RWPE2 (cell line): ENCODE results near the gene PPP1R37.

Source experiments
- ATAC-seq: fragments of 200-7000 bp; cut with Tn5 transposase; 3 replicates; pipeline ENCODE4 v1.9.1; 2021; ENCODE audit warnings: low read depth
- DNase-seq: peaks from one replicate; pipeline ENCODE4 v3.0.0-alpha.2; 2020; ENCODE audit warnings: low spot score
- H3K27ac ChIP-seq: fragments of 450-650 bp; 2 replicates; pipeline ENCODE4 v1.5.1; 2017; ENCODE audit warnings: mild to moderate bottlenecking; ENCODE audit not compliant: poor library complexity, severe bottlenecking
- H3K27me3 ChIP-seq: fragments of 250-450 bp; sonication (Bioruptor Pico); 2 replicates; pipeline ENCODE4 v1.5.1; 2021; ENCODE audit warnings: mild to moderate bottlenecking, moderate library complexity; ENCODE audit not compliant: insufficient read depth, poor library complexity, severe bottlenecking
- H3K36me3 ChIP-seq: fragments of 250-450 bp; sonication (Bioruptor Pico); 2 replicates; pipeline ENCODE4 v1.5.1; 2020; ENCODE audit warnings: low read depth, mild to moderate bottlenecking, moderate library complexity
- H3K4me1 ChIP-seq: fragments of 250-450 bp; sonication (Bioruptor Pico); 2 replicates; pipeline ENCODE4 v1.5.1; 2021; ENCODE audit warnings: mild to moderate bottlenecking, moderate library complexity; ENCODE audit not compliant: insufficient read depth, poor library complexity, severe bottlenecking
- H3K4me3 ChIP-seq: fragments of 250-450 bp; sonication (Bioruptor Pico); 2 replicates; pipeline ENCODE4 v1.5.1; 2021; ENCODE audit warnings: mild to moderate bottlenecking, moderate library complexity; ENCODE audit not compliant: severe bottlenecking
- H3K9me3 ChIP-seq: fragments of 250-450 bp; sonication (Bioruptor Pico); 2 replicates; pipeline ENCODE4 v1.5.1; 2021; ENCODE audit warnings: mild to moderate bottlenecking, moderate library complexity; ENCODE audit not compliant: severe bottlenecking
- TF ChIP-seq, protein P1 (sequence below): fragments of 450-650 bp; IDR thresholded peaks from one replicate; pipeline ENCODE4 v1.5.1; 2017; ENCODE audit warnings: mild to moderate bottlenecking, moderate library complexity; ENCODE audit not compliant: poor library complexity, severe bottlenecking

Gene PPP1R37

DNA sequence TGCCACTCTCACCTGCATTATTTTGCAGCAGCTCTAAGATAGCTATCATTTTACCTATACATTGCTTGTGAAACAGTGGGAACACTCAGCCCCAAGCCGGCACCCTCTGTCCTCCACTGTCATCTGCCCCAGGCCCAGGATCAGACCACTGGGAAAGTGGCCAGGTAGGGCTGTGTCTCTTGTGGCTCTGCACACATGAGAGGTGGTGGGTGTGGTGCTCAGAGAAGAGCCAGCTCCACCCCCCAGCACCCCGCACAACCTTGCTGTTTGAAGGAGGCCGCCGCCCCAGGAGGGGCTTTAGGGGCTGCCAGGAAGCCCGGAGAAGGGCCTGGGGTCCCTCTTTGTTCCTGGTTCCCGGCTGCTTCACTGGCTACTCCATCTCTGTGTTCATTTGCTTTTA is 26.6 kb downstream of the PPP1R37 start:
- Histone ChIP-seq H3K27me3 (no peaks in the 10 kb centered on the region), H3K4me1 (no peaks in the 10 kb centered on the region), H3K27ac (no peak overlapping the region), H3K4me3 (no peak overlapping the region), H3K9me3 (no peaks in the 10 kb centered on the region), H3K36me3 (no peaks in the 10 kb centered on the region)
- DNase-seq (no peak), ATAC-seq (no peak)
- TF ChIP-seq, protein P1, sequence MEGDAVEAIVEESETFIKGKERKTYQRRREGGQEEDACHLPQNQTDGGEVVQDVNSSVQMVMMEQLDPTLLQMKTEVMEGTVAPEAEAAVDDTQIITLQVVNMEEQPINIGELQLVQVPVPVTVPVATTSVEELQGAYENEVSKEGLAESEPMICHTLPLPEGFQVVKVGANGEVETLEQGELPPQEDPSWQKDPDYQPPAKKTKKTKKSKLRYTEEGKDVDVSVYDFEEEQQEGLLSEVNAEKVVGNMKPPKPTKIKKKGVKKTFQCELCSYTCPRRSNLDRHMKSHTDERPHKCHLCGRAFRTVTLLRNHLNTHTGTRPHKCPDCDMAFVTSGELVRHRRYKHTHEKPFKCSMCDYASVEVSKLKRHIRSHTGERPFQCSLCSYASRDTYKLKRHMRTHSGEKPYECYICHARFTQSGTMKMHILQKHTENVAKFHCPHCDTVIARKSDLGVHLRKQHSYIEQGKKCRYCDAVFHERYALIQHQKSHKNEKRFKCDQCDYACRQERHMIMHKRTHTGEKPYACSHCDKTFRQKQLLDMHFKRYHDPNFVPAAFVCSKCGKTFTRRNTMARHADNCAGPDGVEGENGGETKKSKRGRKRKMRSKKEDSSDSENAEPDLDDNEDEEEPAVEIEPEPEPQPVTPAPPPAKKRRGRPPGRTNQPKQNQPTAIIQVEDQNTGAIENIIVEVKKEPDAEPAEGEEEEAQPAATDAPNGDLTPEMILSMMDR, result no peak

DNA sequence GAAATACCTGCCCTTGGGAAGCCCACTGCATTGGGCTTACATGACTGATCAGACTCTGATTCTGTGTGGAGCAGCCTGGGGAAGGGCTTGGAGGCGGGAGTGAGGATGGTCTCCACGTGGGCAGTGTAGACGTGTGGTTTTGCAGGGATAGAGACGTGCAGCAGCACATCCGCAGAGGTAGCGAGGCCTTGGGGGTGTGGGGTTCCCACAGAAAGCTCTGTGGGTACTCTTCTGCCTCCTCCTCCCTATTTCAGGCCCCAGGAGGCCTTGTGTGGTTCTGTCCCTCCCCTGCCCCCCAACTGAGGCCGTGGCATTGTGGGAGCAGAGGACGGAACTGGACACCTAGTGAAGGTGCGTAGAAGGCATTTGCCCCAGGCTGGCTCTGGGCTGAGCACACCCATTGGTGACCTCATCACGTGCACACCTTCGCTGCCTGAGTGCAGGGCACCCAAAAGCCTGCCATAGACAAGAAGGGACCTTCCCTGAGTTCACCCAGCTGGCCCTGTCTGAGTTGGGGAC is 28.9 kb downstream of the PPP1R37 start:
- Histone ChIP-seq H3K27ac (no peak overlapping the region), H3K27me3 (no peaks in the 10 kb centered on the region), H3K9me3 (no peaks in the 10 kb centered on the region), H3K4me3 (no peak overlapping the region), H3K36me3 (no peaks in the 10 kb centered on the region; the same call in 1 of the 2 replicates), H3K4me1 (no peaks in the 10 kb centered on the region)
- DNase-seq (no peak), ATAC-seq (no peak)
- TF ChIP-seq, protein P1, result no peak

DNA sequence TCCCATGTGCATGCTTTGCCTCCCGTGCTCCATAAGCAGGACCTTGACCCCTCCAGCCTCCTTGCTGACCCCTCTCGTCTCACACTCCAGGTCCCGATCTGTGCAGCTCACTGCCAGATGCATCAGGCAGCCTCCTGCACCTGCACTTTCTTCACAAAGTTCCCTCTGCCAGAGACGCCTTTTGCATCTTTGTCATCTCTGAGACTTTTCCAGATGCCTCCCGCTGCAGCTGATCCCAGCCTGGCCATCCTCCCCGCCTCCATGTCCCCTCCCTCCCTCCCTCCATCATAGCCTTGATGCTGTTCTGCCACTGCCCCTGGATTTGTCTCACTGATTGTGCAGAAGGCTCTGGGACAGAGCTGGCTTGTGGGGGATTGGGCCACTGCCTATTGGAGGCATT is 29.9 kb downstream of the PPP1R37 start:
- TF ChIP-seq, protein P1, result no peak
- H3K27ac ChIP-seq, result peak overlapping the region; percentile 44

DNA sequence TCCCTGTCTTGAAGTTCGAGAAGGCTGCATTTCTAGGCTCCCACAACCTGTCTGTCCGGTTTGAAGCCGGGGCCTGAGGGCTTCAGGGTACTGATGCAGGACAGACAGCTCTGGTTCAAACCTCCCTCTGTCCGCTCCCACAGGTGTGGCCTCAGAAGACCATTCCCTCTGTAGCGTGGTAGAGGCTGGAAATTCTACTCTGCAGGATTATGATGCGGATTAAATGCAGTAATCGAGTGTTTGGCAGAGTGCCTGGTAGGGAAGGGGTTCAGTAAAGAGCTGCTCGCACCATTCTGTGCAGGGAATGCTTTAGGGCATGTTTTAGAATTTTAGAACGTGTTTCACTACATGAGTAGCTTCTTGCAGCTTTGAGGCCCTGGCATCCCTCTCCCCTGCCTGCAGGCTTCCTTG is 30.5 kb downstream of the PPP1R37 start:
- TF ChIP-seq, protein P1, result no peak
- Histone ChIP-seq H3K9me3 (no peaks in the 10 kb centered on the region), H3K36me3 (no peaks in the 10 kb centered on the region; the same call in 1 of the 2 replicates), H3K27ac (peak overlapping the region; percentile 44), H3K27me3 (no peaks in the 10 kb centered on the region), H3K4me3 (no peak overlapping the region), H3K4me1 (no peaks in the 10 kb centered on the region)
- ATAC-seq, result peak; percentile 62
- DNase-seq, result no peak

More for the DNA sequence above, 29.9 kb downstream of the PPP1R37 start:
- Histone ChIP-seq H3K36me3 (no peaks in the 10 kb centered on the region; the same call in 1 of the 2 replicates), H3K4me1 (no peaks in the 10 kb centered on the region), H3K4me3 (no peak overlapping the region), H3K27me3 (no peaks in the 10 kb centered on the region), H3K9me3 (no peaks in the 10 kb centered on the region)
- no peak for ATAC-seq
- DNase-seq, result no peak

DNA sequence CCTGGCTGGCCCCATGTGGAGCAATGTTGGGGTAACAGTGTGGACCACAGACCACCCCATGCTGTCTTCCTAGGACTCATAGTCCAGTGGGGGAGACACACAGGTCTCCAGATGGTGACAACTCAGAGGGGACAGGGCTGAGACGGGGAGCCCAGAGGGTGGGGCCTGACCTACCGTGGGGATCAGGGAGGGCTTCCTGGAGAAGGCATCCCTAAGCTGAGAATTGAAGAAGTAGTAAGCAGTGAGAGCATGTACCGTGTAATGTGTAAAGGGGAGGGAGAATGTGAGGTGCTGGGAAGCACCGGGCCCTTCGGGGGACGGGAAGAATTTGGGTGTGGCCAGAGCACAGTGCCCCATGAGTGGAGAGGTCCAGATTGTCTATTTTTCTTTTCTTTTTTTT is 31.0 kb downstream of the PPP1R37 start:
- Histone ChIP-seq H3K27me3 (no peaks in the 10 kb centered on the region), H3K4me1 (no peaks in the 10 kb centered on the region), H3K27ac (peak overlapping the region; percentile 44), H3K36me3 (no peaks in the 10 kb centered on the region; the same call in 1 of the 2 replicates), H3K9me3 (no peaks in the 10 kb centered on the region), H3K4me3 (no peak overlapping the region)
- TF ChIP-seq, protein P1, result no peak
- ATAC-seq, result no peak
- DNase-seq, result no peak
